DOHH2 (cell line): Measurements from ENCODE around the gene TOGARAM1.

Experiments used
- CTCF ChIP-seq: fragments of 200-600 bp; sonication (generic); IDR thresholded peaks from one replicate; pipeline ENCODE4 v1.5.1; 2014; ENCODE audit warnings: antibody characterized with exemption, mild to moderate bottlenecking, low read depth, low read length; ENCODE audit not compliant: poor library complexity, severe bottlenecking
- EZH2phosphoT487 ChIP-seq: fragments of 200-600 bp; sonication (generic); IDR thresholded peaks from 2 replicates; pipeline ENCODE4 v1.6.1; 2017; ENCODE audit warnings: borderline replicate concordance, mild to moderate bottlenecking, antibody characterized with exemption, low read length, moderate library complexity, mixed read lengths

- TF ChIP-seq CTCF (no peak), EZH2phosphoT487 (no peak)
Observed at GRCh38 chr14:45078323-45078722, 116.3 kb downstream of the TOGARAM1 start.
